ENCODE data around the gene MICALL1.

Gene MICALL1

GRCh38 chr22:37926771-37927636, 20.9 kb downstream of the MICALL1 start:
- TF ChIP-seq CTCF (IDR thresholded peaks at IDR 0.05): no peak

- TF ChIP-seq CTCF (IDR thresholded peaks at IDR 0.05): no peak
These were observed 21.5 kb downstream of the MICALL1 start for GRCh38 chr22:37927637-37927936.

- TF ChIP-seq CTCF (IDR thresholded peaks at IDR 0.05): no peak
These were observed 23.3 kb downstream of the MICALL1 start for GRCh38 chr22:37929390-37929789.

- peak; percentile 44; the same call in 1 of the 2 replicates for TF ChIP-seq CTCF (IDR thresholded peaks at IDR 0.05)
These were observed 24.3 kb downstream of the MICALL1 start for GRCh38 chr22:37930270-37930951.

- no peak for TF ChIP-seq CTCF (IDR thresholded peaks at IDR 0.05)
These were observed 24.9 kb downstream of the MICALL1 start for GRCh38 chr22:37930952-37931440.

GRCh38 chr22:37931893-37932389, 25.8 kb downstream of the MICALL1 start:
- TF ChIP-seq CTCF (IDR thresholded peaks at IDR 0.05): no peak

GRCh38 chr22:37932401-37932800, 26.3 kb downstream of the MICALL1 start:
- no peak for TF ChIP-seq CTCF (IDR thresholded peaks at IDR 0.05)

All from LNCAP (cell line).